Measurements from ENCODE around the gene TATDN2.

The TATDN2 gene

GRCh38 chr3:10228248-10228950, 19.9 kb upstream of the TATDN2 start:
- TF ChIP-seq, protein P1, sequence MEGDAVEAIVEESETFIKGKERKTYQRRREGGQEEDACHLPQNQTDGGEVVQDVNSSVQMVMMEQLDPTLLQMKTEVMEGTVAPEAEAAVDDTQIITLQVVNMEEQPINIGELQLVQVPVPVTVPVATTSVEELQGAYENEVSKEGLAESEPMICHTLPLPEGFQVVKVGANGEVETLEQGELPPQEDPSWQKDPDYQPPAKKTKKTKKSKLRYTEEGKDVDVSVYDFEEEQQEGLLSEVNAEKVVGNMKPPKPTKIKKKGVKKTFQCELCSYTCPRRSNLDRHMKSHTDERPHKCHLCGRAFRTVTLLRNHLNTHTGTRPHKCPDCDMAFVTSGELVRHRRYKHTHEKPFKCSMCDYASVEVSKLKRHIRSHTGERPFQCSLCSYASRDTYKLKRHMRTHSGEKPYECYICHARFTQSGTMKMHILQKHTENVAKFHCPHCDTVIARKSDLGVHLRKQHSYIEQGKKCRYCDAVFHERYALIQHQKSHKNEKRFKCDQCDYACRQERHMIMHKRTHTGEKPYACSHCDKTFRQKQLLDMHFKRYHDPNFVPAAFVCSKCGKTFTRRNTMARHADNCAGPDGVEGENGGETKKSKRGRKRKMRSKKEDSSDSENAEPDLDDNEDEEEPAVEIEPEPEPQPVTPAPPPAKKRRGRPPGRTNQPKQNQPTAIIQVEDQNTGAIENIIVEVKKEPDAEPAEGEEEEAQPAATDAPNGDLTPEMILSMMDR (IDR thresholded peaks at IDR 0.05), result no peak

- TF ChIP-seq, protein P1 (IDR thresholded peaks at IDR 0.05), result no peak
Measured at GRCh38 chr3:10229576-10229975, 18.7 kb upstream of the TATDN2 start.

DNA sequence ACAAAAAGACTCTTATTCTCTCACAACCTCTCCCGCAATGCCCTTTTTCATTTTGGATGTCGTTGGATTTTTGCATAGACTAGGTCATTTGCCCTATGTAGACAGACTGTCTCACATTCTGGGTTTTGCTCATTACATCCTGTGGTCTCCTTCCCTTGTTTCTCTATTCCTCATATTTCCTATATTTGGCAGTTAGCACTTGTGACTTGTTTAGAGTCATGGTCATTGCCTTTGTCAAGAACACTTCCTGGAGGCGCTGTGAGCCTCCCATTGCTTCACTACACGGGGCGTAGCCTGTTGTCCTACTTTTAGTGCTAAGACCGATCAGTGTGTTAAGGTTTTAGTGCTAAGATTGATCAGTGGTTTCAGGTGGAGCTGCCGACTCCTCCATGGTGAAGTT, 16.1 kb upstream of the TATDN2 start:
- TF ChIP-seq, protein P1 (IDR thresholded peaks at IDR 0.05), result no peak

DNA sequence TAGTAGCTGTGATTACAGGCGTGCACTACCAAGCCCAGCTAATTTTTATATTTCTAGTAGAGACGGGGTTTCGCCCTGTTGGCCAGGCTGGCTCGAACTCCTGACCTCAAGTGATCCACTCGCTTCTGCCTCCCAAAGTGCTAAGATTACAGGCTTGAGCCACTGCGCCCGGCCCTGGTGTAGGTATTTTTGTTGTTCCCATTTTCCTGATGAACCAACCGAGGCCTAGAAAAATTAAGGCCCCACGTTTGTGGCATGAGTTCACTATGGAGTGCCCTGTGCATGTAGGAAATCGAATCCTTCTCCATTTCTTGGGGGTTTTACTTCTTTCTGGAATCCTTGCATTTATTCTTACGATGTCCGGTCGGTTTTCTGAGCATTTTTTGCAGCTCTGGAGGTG, 14.3 kb upstream of the TATDN2 start:
- TF ChIP-seq, protein P1 (IDR thresholded peaks at IDR 0.05), result no peak

DNA sequence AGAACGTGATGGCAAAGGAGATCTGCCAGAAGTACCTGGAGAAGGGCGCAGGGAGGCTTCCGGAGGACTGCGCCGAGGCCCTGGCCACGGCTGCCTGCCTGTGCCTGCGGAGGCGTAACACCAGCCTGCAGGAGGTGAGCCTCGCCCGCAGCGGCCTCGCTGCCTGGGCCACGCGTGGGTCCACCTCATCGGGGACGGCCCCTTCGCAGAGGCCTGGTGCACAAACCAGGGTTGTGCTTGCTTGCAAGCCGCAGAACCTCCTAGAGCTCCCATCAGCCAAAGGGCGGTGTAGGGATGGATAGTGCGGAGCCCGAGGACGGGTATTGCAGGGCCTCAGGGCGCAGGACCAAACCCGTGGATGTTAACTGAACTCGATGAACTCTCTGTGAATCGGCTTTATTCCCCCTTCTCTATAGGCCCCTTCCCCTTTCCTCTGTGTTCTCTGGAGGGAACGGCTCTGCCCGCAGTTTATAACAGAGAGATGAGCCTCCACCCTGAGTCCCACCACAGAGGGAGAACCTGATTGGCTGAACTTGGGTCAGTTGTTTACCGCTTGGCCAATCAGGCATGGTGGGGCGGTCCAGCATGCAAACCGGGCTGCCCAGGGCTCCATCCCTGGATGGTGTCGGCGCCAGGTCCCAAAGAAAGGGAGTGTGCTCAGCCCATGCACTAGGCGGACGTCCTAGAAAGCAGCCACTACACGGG, 13.6 kb upstream of the TATDN2 start:
- TF ChIP-seq, protein P1 (IDR thresholded peaks at IDR 0.05), result no peak

GRCh38 chr3:10235551-10235950, 12.7 kb upstream of the TATDN2 start:
- TF ChIP-seq, protein P1 (IDR thresholded peaks at IDR 0.05), result no peak

- TF ChIP-seq, protein P1 (IDR thresholded peaks at IDR 0.05), result no peak
Measured at GRCh38 chr3:10238345-10239183, 9.7 kb upstream of the TATDN2 start.

Data from LNCAP (cell line).